MM.1S (cell line): ENCODE measurements around the gene THSD7B.

Experiments used
- DNase-seq: peaks from one replicate; pipeline ENCODE4 v3.0.0-alpha.2; 2015
- H2AFZ ChIP-seq: fragments of 300-600 bp; sonication (generic); 2 replicates; pipeline ENCODE4 v1.6.0; 2016; ENCODE audit warnings: antibody characterized with exemption, low read length
- H3F3A ChIP-seq: fragments of 300-600 bp; sonication (generic); 2 replicates; pipeline ENCODE4 v1.6.1; 2016; ENCODE audit warnings: mild to moderate bottlenecking, antibody characterized with exemption, low read length, moderate library complexity, mixed read lengths; ENCODE audit not compliant: insufficient read depth
- H3K27ac ChIP-seq: fragments of 300-600 bp; sonication (generic); 2 replicates; pipeline ENCODE4 v1.5.1; 2016; ENCODE audit warnings: mild to moderate bottlenecking, low read length
- H3K27me3 ChIP-seq: fragments of 300-600 bp; sonication (generic); replicated peaks from 2 replicates; pipeline ENCODE4 v1.6.0; 2016; ENCODE audit warnings: low read length; ENCODE audit not compliant: insufficient read depth
- H3K36me3 ChIP-seq: fragments of 300-600 bp; sonication (generic); replicated peaks from 2 replicates; pipeline ENCODE4 v1.6.1; 2016; ENCODE audit warnings: mild to moderate bottlenecking, low read length, mixed read lengths; ENCODE audit not compliant: insufficient read depth
- H3K4me1 ChIP-seq: fragments of 300-600 bp; sonication (generic); 2 replicates; pipeline ENCODE4 v1.6.1; 2016; ENCODE audit warnings: low read length, mixed read lengths
- H3K4me2 ChIP-seq: fragments of 300-600 bp; sonication (generic); 2 replicates; pipeline ENCODE4 v1.6.0; 2016; ENCODE audit warnings: low read depth, low read length
- H3K4me3 ChIP-seq: fragments of 300-600 bp; sonication (generic); 2 replicates; pipeline ENCODE4 v1.5.1; 2016; ENCODE audit warnings: low read length, mixed read lengths
- H3K79me2 ChIP-seq: fragments of 300-600 bp; sonication (generic); 2 replicates; pipeline ENCODE4 v1.6.1; 2016; ENCODE audit warnings: mixed run types, low read length, mixed read lengths
- H3K9ac ChIP-seq: fragments of 300-600 bp; sonication (generic); 2 replicates; pipeline ENCODE4 v1.6.1; 2016; ENCODE audit warnings: low read length, mixed read lengths
- H3K9me2 ChIP-seq: fragments of 300-600 bp; sonication (generic); replicated peaks from 2 replicates; pipeline ENCODE4 v1.6.1; 2016; ENCODE audit warnings: mild to moderate bottlenecking, low read length, mixed read lengths; ENCODE audit not compliant: insufficient read depth
- H3K9me3 ChIP-seq: fragments of 300-600 bp; sonication (generic); replicated peaks from 2 replicates; pipeline ENCODE4 v1.6.1; 2016; ENCODE audit warnings: mild to moderate bottlenecking, low read length, mixed read lengths; ENCODE audit not compliant: insufficient read depth
- H4K20me1 ChIP-seq: fragments of 300-600 bp; sonication (generic); 2 replicates; pipeline ENCODE4 v1.6.1; 2016; ENCODE audit warnings: mild to moderate bottlenecking, low read length, moderate library complexity, mixed read lengths; ENCODE audit not compliant: insufficient read depth
- EZH2 ChIP-seq: fragments of 300-600 bp; sonication (generic); optimal IDR thresholded peaks from 2 replicates; pipeline ENCODE3; 2017; ENCODE audit warnings: low read depth, mild to moderate bottlenecking, antibody characterized with exemption, low read length, mixed read lengths
- EZH2phosphoT487 ChIP-seq: fragments of 300-600 bp; sonication (generic); IDR thresholded peaks from 2 replicates; pipeline ENCODE4 v1.6.1; 2018; ENCODE audit warnings: antibody characterized with exemption, low read length
- TF ChIP-seq, protein P1 (sequence below): fragments of 300-600 bp; sonication (generic); IDR thresholded peaks from 2 replicates; pipeline ENCODE4 v1.5.1; 2016; ENCODE audit warnings: antibody characterized with exemption, low read length, mixed read lengths

The THSD7B gene

DNA sequence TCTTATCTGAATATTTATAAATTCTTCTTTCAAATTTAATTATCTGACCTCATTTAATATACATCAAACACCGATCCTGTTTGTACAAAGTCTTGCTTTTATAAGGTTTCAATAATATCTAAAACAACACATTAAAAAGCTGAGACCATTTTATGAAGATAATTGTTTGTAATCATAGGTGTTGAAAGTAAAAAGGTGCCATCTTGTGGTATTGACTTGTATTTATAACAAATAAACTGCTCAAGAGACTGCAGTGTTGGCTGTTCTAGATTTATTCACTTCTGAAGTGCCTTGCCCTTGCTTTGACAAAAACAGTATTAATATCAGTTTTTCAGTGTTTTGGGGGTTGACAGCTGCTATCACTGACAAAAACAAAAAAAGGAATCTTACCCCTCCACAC is 912.1 kb downstream of the THSD7B start:
- Histone ChIP-seq H3K9ac (no peak overlapping the region), H3K27ac (no peak overlapping the region), H3K4me3 (no peak overlapping the region), H4K20me1 (no peaks in the 10 kb centered on the region), H3K9me2 (no peaks in the 10 kb centered on the region), H3F3A (no peaks in the 10 kb centered on the region), H3K9me3 (no peaks in the 10 kb centered on the region), H2AFZ (no peak overlapping the region), H3K27me3 (no peaks in the 10 kb centered on the region), H3K36me3 (no peaks in the 10 kb centered on the region), H3K79me2 (no peaks in the 10 kb centered on the region), H3K4me1 (no peaks in the 10 kb centered on the region), H3K4me2 (no peak overlapping the region)
- TF ChIP-seq EZH2phosphoT487 (no peak), EZH2 (no peak)
- TF ChIP-seq, protein P1, sequence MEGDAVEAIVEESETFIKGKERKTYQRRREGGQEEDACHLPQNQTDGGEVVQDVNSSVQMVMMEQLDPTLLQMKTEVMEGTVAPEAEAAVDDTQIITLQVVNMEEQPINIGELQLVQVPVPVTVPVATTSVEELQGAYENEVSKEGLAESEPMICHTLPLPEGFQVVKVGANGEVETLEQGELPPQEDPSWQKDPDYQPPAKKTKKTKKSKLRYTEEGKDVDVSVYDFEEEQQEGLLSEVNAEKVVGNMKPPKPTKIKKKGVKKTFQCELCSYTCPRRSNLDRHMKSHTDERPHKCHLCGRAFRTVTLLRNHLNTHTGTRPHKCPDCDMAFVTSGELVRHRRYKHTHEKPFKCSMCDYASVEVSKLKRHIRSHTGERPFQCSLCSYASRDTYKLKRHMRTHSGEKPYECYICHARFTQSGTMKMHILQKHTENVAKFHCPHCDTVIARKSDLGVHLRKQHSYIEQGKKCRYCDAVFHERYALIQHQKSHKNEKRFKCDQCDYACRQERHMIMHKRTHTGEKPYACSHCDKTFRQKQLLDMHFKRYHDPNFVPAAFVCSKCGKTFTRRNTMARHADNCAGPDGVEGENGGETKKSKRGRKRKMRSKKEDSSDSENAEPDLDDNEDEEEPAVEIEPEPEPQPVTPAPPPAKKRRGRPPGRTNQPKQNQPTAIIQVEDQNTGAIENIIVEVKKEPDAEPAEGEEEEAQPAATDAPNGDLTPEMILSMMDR, result no peak
- DNase-seq, result no peak

DNA sequence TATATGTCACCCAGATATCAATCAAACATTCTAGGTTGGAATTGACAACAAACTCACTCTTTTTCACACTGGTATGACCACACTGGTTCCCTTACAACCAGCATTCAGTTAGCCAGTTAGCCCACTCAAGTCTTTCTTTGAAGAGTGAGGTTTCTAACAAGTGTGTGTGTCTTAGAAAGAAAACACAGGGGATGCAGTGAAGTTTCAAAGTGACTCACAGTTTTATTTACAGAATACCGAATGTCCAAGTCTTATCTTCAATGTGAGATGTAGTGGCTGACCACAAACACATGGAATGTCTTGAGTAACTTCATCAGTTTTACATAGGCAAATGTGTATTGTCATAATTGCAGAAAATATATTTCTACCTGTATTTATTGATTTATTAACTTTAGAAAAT is 924.2 kb downstream of the THSD7B start:
- Histone ChIP-seq H3K9me3 (no peaks in the 10 kb centered on the region), H3K9ac (no peak overlapping the region), H3K36me3 (no peaks in the 10 kb centered on the region), H3K79me2 (no peaks in the 10 kb centered on the region), H3K4me1 (no peaks in the 10 kb centered on the region), H2AFZ (no peak overlapping the region), H3K27me3 (no peaks in the 10 kb centered on the region), H3F3A (no peaks in the 10 kb centered on the region), H3K9me2 (no peaks in the 10 kb centered on the region), H3K27ac (no peak overlapping the region), H3K4me3 (no peak overlapping the region), H3K4me2 (no peak overlapping the region), H4K20me1 (no peaks in the 10 kb centered on the region)
- no peak for TF ChIP-seq EZH2phosphoT487
- TF ChIP-seq EZH2, result no peak
- TF ChIP-seq, protein P1, result no peak
- DNase-seq, result no peak

DNA sequence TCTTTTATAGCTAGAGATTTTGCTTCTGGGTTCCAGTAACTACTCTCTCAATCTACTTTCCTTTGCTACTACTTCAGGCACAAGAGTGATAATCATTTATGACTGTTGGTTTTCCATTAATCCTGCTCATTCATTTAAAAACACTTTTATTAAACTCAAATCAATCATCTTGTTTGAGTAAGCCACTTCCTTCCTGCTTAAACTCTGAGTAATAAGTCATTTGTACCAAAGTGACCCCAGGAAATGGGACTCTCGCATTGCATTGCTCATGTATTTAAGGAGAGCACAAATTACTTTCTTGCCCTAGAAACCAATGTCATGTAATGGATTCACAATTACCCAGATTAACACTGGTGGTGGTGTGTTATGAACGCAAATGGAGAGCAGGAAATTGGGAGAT is 928.2 kb downstream of the THSD7B start:
- no peaks in the 10 kb centered on the region for H3K27me3 ChIP-seq
- no peak for DNase-seq
- H3K4me1 ChIP-seq, result no peaks in the 10 kb centered on the region
- no peak overlapping the region for H2AFZ ChIP-seq
- H3K4me3 ChIP-seq, result no peak overlapping the region
- no peaks in the 10 kb centered on the region for H3K79me2 ChIP-seq
- H3K9me3 ChIP-seq, result no peaks in the 10 kb centered on the region
- no peak overlapping the region for H3K4me2 ChIP-seq
- H3K9me2 ChIP-seq, result no peaks in the 10 kb centered on the region
- H4K20me1 ChIP-seq, result no peaks in the 10 kb centered on the region
- no peak overlapping the region for H3K9ac ChIP-seq
- TF ChIP-seq EZH2, result no peak
- TF ChIP-seq, protein P1, result no peak
- TF ChIP-seq EZH2phosphoT487, result no peak
- no peaks in the 10 kb centered on the region for H3K36me3 ChIP-seq
- H3K27ac ChIP-seq, result no peak overlapping the region
- no peaks in the 10 kb centered on the region for H3F3A ChIP-seq
